Transverse colon (tissue), 4 donors: Measurements from ENCODE around the gene MRPS6.

Source experiments
- POLR2AphosphoS5 ChIP-seq, 3 donors: sonication (generic); formaldehyde crosslinking; IDR thresholded peaks; one replicate each; pipeline ENCODE4 v1.6.1; 2016; ENCODE audit warnings: antibody characterized with exemption in 3 of 3
- TF ChIP-seq, protein P1 (sequence below), 5 experiments: fragments of 200-600 bp in 3 of 5; fragments of 450-650 bp in 2 of 5; sonication (generic) in 3 of 5; IDR thresholded peaks; 1 replicate in 2 of 5; 2 replicates in 3 of 5; pipeline ENCODE4 v1.5.1; 2016 to 2017; ENCODE audit warnings: antibody characterized with exemption in 5 of 5, inconsistent platforms in 3 of 5, mild to moderate bottlenecking in 2 of 5, moderate library complexity in 1 of 5

DNA sequence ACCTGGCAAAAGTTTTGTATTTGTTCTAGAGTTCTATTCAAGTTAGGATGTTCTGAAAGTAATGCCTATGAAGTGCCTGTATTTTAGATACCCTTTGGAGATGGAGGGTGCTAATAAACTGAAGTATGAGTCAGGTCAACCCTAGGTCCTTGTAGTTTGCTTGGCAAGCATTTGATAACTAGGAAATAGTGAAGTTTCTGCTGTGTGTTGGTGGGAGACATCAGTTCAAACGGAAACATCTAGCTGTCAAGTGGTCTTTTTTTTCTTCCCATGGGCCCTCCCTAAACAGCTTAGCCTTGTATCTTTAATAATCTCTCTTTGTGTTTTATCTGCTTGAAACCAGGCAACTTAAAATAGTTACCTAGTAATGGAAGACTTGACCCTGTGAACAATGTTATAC lies 4.5 kb downstream of the MRPS6 start:
- no peak for TF ChIP-seq POLR2AphosphoS5 (IDR thresholded peaks at IDR 0.05)
- TF ChIP-seq, protein P1, sequence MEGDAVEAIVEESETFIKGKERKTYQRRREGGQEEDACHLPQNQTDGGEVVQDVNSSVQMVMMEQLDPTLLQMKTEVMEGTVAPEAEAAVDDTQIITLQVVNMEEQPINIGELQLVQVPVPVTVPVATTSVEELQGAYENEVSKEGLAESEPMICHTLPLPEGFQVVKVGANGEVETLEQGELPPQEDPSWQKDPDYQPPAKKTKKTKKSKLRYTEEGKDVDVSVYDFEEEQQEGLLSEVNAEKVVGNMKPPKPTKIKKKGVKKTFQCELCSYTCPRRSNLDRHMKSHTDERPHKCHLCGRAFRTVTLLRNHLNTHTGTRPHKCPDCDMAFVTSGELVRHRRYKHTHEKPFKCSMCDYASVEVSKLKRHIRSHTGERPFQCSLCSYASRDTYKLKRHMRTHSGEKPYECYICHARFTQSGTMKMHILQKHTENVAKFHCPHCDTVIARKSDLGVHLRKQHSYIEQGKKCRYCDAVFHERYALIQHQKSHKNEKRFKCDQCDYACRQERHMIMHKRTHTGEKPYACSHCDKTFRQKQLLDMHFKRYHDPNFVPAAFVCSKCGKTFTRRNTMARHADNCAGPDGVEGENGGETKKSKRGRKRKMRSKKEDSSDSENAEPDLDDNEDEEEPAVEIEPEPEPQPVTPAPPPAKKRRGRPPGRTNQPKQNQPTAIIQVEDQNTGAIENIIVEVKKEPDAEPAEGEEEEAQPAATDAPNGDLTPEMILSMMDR (IDR thresholded peaks at IDR 0.05): no peak
